GM23248 (cell line): Measurements from ENCODE around the gene EPN3.

Experiments
- EZH2 ChIP-seq: fragments of 200-600 bp; sonication (generic); IDR thresholded peaks from 2 replicates; pipeline ENCODE4 v1.6.1; 2018; ENCODE audit warnings: antibody characterized with exemption, mild to moderate bottlenecking; ENCODE audit not compliant: insufficient read depth, poor library complexity, severe bottlenecking
- EZH2phosphoT487 ChIP-seq: fragments of 200-600 bp; sonication (generic); IDR thresholded peaks from 2 replicates; pipeline ENCODE4 v1.6.1; 2018; ENCODE audit warnings: antibody characterized with exemption, moderate library complexity, mild to moderate bottlenecking, low read depth; ENCODE audit not compliant: insufficient read depth

- TF ChIP-seq EZH2phosphoT487 (no peak), EZH2 (no peak)
Measured at GRCh38 chr17:50531428-50532025, 1.0 kb upstream of the EPN3 start.
